ENCODE measurements around the gene GPS2.

- TF ChIP-seq, protein P1, sequence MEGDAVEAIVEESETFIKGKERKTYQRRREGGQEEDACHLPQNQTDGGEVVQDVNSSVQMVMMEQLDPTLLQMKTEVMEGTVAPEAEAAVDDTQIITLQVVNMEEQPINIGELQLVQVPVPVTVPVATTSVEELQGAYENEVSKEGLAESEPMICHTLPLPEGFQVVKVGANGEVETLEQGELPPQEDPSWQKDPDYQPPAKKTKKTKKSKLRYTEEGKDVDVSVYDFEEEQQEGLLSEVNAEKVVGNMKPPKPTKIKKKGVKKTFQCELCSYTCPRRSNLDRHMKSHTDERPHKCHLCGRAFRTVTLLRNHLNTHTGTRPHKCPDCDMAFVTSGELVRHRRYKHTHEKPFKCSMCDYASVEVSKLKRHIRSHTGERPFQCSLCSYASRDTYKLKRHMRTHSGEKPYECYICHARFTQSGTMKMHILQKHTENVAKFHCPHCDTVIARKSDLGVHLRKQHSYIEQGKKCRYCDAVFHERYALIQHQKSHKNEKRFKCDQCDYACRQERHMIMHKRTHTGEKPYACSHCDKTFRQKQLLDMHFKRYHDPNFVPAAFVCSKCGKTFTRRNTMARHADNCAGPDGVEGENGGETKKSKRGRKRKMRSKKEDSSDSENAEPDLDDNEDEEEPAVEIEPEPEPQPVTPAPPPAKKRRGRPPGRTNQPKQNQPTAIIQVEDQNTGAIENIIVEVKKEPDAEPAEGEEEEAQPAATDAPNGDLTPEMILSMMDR (IDR thresholded peaks at IDR 0.05; ENCODE audit: low read depth, low read length), result no peak
- TF ChIP-seq EZH2phosphoT487 (IDR thresholded peaks at IDR 0.05; ENCODE audit: low read depth), result no peak
These were observed 52.0 kb downstream of the GPS2 start for GRCh38 chr17:7262935-7263800.

Data from OCI-LY3 (cell line).